GM23338 (cell line): ENCODE measurements around the gene GSDME. TPM values are rescaled to one million over a fixed set of nuclear protein-coding genes. Genes with fewer than 3 reads are reported as not detected.

Experiments
- ATAC-seq: fragments of 200-7000 bp; cut with Tn5 transposase; 3 replicates; pipeline ENCODE4 v1.9.1; 2020
- DNase-seq: peaks from one replicate; pipeline ENCODE4 v3.0.0-alpha.2; 2015; ENCODE audit warnings: low spot score
- H2AFZ ChIP-seq: fragments of 200-600 bp; sonication (generic); 2 replicates; pipeline ENCODE4 v1.8.0; 2016; ENCODE audit warnings: antibody characterized with exemption, mild to moderate bottlenecking, moderate library complexity
- H3F3A ChIP-seq: fragments of 200-600 bp; sonication (generic); replicated peaks from 2 replicates; pipeline ENCODE4 v1.8.0; 2017; ENCODE audit warnings: antibody characterized with exemption, mixed run types, low read depth
- H3K27ac ChIP-seq: fragments of 200-600 bp; sonication (generic); 2 replicates; pipeline ENCODE4 v1.6.1; 2016; ENCODE audit warnings: low read depth
- H3K27me3 ChIP-seq: fragments of 200-600 bp; sonication (generic); 2 replicates; pipeline ENCODE4 v1.8.0; 2016; ENCODE audit warnings: mild to moderate bottlenecking, mixed run types, moderate library complexity; ENCODE audit not compliant: insufficient read depth
- H3K36me3 ChIP-seq: fragments of 200-600 bp; sonication (generic); 2 replicates; pipeline ENCODE4 v1.8.0; 2016; ENCODE audit warnings: mild to moderate bottlenecking; ENCODE audit not compliant: insufficient read depth
- H3K4me1 ChIP-seq: fragments of 200-600 bp; sonication (generic); 2 replicates; pipeline ENCODE4 v1.8.0; 2016; ENCODE audit warnings: mild to moderate bottlenecking, moderate library complexity; ENCODE audit not compliant: insufficient read depth
- H3K4me2 ChIP-seq: fragments of 200-600 bp; sonication (generic); 2 replicates; pipeline ENCODE4 v1.7.1; 2017; ENCODE audit warnings: mixed run types
- H3K4me3 ChIP-seq: fragments of 200-600 bp; sonication (generic); 2 replicates; pipeline ENCODE4 v1.6.1; 2016; ENCODE audit warnings: mixed run types
- H3K79me2 ChIP-seq: fragments of 200-600 bp; sonication (generic); replicated peaks from 2 replicates; pipeline ENCODE4 v1.8.0; 2017; ENCODE audit warnings: mild to moderate bottlenecking; ENCODE audit not compliant: insufficient read depth
- H3K9me2 ChIP-seq: fragments of 200-600 bp; sonication (generic); 2 replicates; pipeline ENCODE4 v1.8.0; 2017; ENCODE audit not compliant: insufficient read depth
- H4K20me1 ChIP-seq: fragments of 200-600 bp; sonication (generic); replicated peaks from 2 replicates; pipeline ENCODE4 v1.8.0; 2017; ENCODE audit warnings: mild to moderate bottlenecking; ENCODE audit not compliant: insufficient read depth
- H3K27ac Mint-ChIP-seq: 2 replicates; pipeline ENCODE4 v1.8.0; 2020; ENCODE audit warnings: inconsistent platforms, mild to moderate bottlenecking, moderate library complexity, mixed read lengths
- H3K27me3 Mint-ChIP-seq: 3 replicates; pipeline ENCODE4 v1.8.0; 2022; ENCODE audit warnings: low read depth, mild to moderate bottlenecking, moderate library complexity, mixed read lengths, inconsistent platforms; ENCODE audit not compliant: insufficient read depth, poor library complexity
- H3K36me3 Mint-ChIP-seq: 3 replicates; pipeline ENCODE4 v1.8.0; 2021; ENCODE audit warnings: low read depth, mild to moderate bottlenecking, inconsistent platforms, moderate library complexity, mixed read lengths
- H3K4me1 Mint-ChIP-seq: 3 replicates; pipeline ENCODE4 v1.8.0; 2020; ENCODE audit warnings: mild to moderate bottlenecking, inconsistent platforms, mixed read lengths
- H3K4me3 Mint-ChIP-seq: 3 replicates; pipeline ENCODE4 v1.8.0; 2021; ENCODE audit warnings: moderate library complexity, mild to moderate bottlenecking, inconsistent platforms, mixed read lengths
- H3K9me3 Mint-ChIP-seq: 3 replicates; pipeline ENCODE4 v1.8.0; 2020; ENCODE audit warnings: moderate library complexity, mild to moderate bottlenecking, inconsistent platforms, mixed read lengths
- CTCF ChIP-seq, 2 experiments: fragments of 200-600 bp in 1 of 2; sonication (generic) in 1 of 2; conservative IDR thresholded peaks; 2 replicates each; pipeline versions ENCODE4 v1.5.1 to v1.6.1; 2016 to 2017; ENCODE audit warnings: antibody characterized with exemption in 2 of 2, low read depth in 2 of 2, mild to moderate bottlenecking in 2 of 2, moderate library complexity in 1 of 2
- JUNB ChIP-seq: IDR thresholded peaks from one replicate; pipeline ENCODE4 v1.6.1; 2016; ENCODE audit warnings: antibody characterized with exemption; ENCODE audit not compliant: unreplicated experiment
- NANOG ChIP-seq: IDR thresholded peaks from 2 replicates; pipeline ENCODE4 v1.6.1; 2016; ENCODE audit warnings: antibody characterized with exemption, borderline replicate concordance
- POLR2AphosphoS5 ChIP-seq: IDR thresholded peaks from 2 replicates; pipeline ENCODE4 v1.6.1; 2016; ENCODE audit warnings: antibody characterized with exemption, low read depth
- ZNF114 ChIP-seq: fragments of 250-450 bp; sonication (Bioruptor Pico); IDR thresholded peaks from 2 replicates; pipeline ENCODE4 v1.5.0; 2020; ENCODE audit warnings: mild to moderate bottlenecking, moderate library complexity
- ZNF462 ChIP-seq: fragments of 250-450 bp; sonication (Bioruptor Pico); IDR thresholded peaks from 2 replicates; pipeline ENCODE4 v1.5.0; 2020; ENCODE audit warnings: mild to moderate bottlenecking, moderate library complexity
- polyA plus RNA-seq: library from polyadenylated mRNA; unstranded; fragments of >200 nt; fragmentation: Nextera tagmentation; extraction: Ambion mirVana; gene quantifications from 2 replicates; pipeline ENCODE4 v1.2.1, GENCODE V29; 2016
- total RNA-seq: library from RNA; depleted of rRNA; stranded (reverse); fragments of >200 nt; shearing (Covaris generic); gene quantifications from 2 replicates; pipeline ENCODE4 v1.2.3, GENCODE V29; 2014

Gene GSDME
- total and polyA plus RNA-seq, 2 experiments from 2014 or later, result 8.3 to 8.5 TPM

- TF ChIP-seq ZNF462 (CRISPR knock-in tag) (no peak), POLR2AphosphoS5 (no peak), NANOG (no peak), JUNB (no peak), ZNF114 (CRISPR knock-in tag) (no peak)
Observed at GRCh38 chr7:24788961-24789576, 31.8 kb upstream of the GSDME start (continued).

- DNase-seq, result no peak
- no peak for ATAC-seq
- Histone ChIP-seq H3K27me3 (no peaks in the 10 kb centered on the region), H2AFZ (no peak overlapping the region), H3K4me2 (no peak overlapping the region), H3K4me1 (no peaks in the 10 kb centered on the region), H4K20me1 (no peaks in the 10 kb centered on the region), H3K36me3 (no peaks in the 10 kb centered on the region), H3K27ac (no peak overlapping the region), H3F3A (no peaks in the 10 kb centered on the region), H3K79me2 (no peaks in the 10 kb centered on the region), H3K4me3 (no peak overlapping the region), H3K9me2 (0 out of 2 replicates have a peak, but pooled peaks cover 4% of the 10 kb centered on the region)
- Mint-ChIP-seq H3K36me3 (peaks cover 31% of the 10 kb centered on the region), H3K4me3 (no peak overlapping the region), H3K9me3 (peaks cover 43% of the 10 kb centered on the region), H3K27ac (no peak overlapping the region), H3K27me3 (peaks cover 3% of the 10 kb centered on the region), H3K4me1 (no peaks in the 10 kb centered on the region)
- TF ChIP-seq CTCF (conservative IDR thresholded peaks at IDR 0.05; ENCODE audit: low read depth in 2 of 2) (peak; percentile 37 to 68), POLR2AphosphoS5 (no peak)
Observed at GRCh38 chr7:24788075-24788474, 30.8 kb upstream of the GSDME start.
